Measurements from ENCODE around the gene PEA15.

The PEA15 gene

GRCh38 chr1:160256396-160257046 is 51.3 kb downstream of the PEA15 start:
- Histone ChIP-seq H3K4me3 (ENCODE audit: low read depth, low read length) (no peak overlapping the region), H3K36me3 (peaks cover 14% of the 10 kb centered on the region), H3K27ac (no peak overlapping the region; the same call in none of the 2 replicates), H3K27me3 (ENCODE audit: insufficient read depth, low read depth, severe bottlenecking) (no peaks in the 10 kb centered on the region), H3K9me3 (ENCODE audit: severe bottlenecking) (no peaks in the 10 kb centered on the region)
- no peak for TF ChIP-seq CTCF (IDR thresholded peaks at IDR 0.05; ENCODE audit: low read depth, low read length)
- no peak for DNase-seq

GRCh38 chr1:160257411-160258015 is 52.3 kb downstream of the PEA15 start:
- no peak overlapping the region for H3K27ac ChIP-seq

GRCh38 chr1:160258177-160258798 is 53.1 kb downstream of the PEA15 start:
- Histone ChIP-seq H3K4me3 (ENCODE audit: low read depth, low read length) (no peak overlapping the region), H3K36me3 (peaks cover 21% of the 10 kb centered on the region), H3K27me3 (ENCODE audit: insufficient read depth, low read depth, severe bottlenecking) (no peaks in the 10 kb centered on the region), H3K9me3 (ENCODE audit: severe bottlenecking) (no peaks in the 10 kb centered on the region), H3K27ac (no peak overlapping the region)
- TF ChIP-seq CTCF (IDR thresholded peaks at IDR 0.05; ENCODE audit: low read depth, low read length) = no peak
- DNase-seq = no peak

More at GRCh38 chr1:160257411-160258015, 52.3 kb downstream of the PEA15 start:
- no peak overlapping the region for H3K4me3 ChIP-seq (ENCODE audit: low read depth, low read length)
- H3K27me3 ChIP-seq (ENCODE audit: insufficient read depth, low read depth, severe bottlenecking) = no peaks in the 10 kb centered on the region
- no peaks in the 10 kb centered on the region for H3K9me3 ChIP-seq (ENCODE audit: severe bottlenecking)
- TF ChIP-seq CTCF (IDR thresholded peaks at IDR 0.05; ENCODE audit: low read depth, low read length) = no peak
- peaks cover 21% of the 10 kb centered on the region for H3K36me3 ChIP-seq
- no peak for DNase-seq

GRCh38 chr1:160260406-160261382 is 55.5 kb downstream of the PEA15 start:
- H3K4me3 ChIP-seq (ENCODE audit: low read depth, low read length) = peak overlapping the region; percentile 66
- no peaks in the 10 kb centered on the region for H3K27me3 ChIP-seq (ENCODE audit: insufficient read depth, low read depth, severe bottlenecking)
- peak overlapping the region; percentile 97 for H3K27ac ChIP-seq
- no peak for DNase-seq
- H3K9me3 ChIP-seq (ENCODE audit: severe bottlenecking) = no peaks in the 10 kb centered on the region
- peaks cover 17% of the 10 kb centered on the region for H3K36me3 ChIP-seq
- no peak for TF ChIP-seq CTCF (IDR thresholded peaks at IDR 0.05; ENCODE audit: low read depth, low read length)

GRCh38 chr1:160261556-160261892 is 56.3 kb downstream of the PEA15 start:
- H3K4me3 ChIP-seq (ENCODE audit: low read depth, low read length) = peak overlapping the region; percentile 66
- peak; percentile 34 for DNase-seq
- H3K36me3 ChIP-seq = peaks cover 17% of the 10 kb centered on the region
- no peaks in the 10 kb centered on the region for H3K9me3 ChIP-seq (ENCODE audit: severe bottlenecking)
- H3K27ac ChIP-seq = peak overlapping the region; percentile 97
- H3K27me3 ChIP-seq (ENCODE audit: insufficient read depth, low read depth, severe bottlenecking) = no peaks in the 10 kb centered on the region
- TF ChIP-seq CTCF (IDR thresholded peaks at IDR 0.05; ENCODE audit: low read depth, low read length) = no peak

Data from WERI-Rb-1 (cell line).